Measurements from ENCODE around the gene POLR3H. TPM values are rescaled to one million over a fixed set of nuclear protein-coding genes. Genes with fewer than 3 reads are reported as not detected.
A peak's percentile ranks its signal among the peaks of the same experiment; 100 is the strongest.

POLR3H gene
- total RNA-seq, 2 donors from 2014 or later, result 11.4 to 12.0 TPM

GRCh38 chr22:41524251-41524661 lies 20.0 kb downstream of the POLR3H start:
- DNase-seq (ENCODE audit: low spot score), result peak; percentile 85
- peak overlapping the region; percentile 85 to 87 for H3K27ac ChIP-seq
- no peak overlapping the region for H3K4me3 ChIP-seq
- TF ChIP-seq, protein P1, sequence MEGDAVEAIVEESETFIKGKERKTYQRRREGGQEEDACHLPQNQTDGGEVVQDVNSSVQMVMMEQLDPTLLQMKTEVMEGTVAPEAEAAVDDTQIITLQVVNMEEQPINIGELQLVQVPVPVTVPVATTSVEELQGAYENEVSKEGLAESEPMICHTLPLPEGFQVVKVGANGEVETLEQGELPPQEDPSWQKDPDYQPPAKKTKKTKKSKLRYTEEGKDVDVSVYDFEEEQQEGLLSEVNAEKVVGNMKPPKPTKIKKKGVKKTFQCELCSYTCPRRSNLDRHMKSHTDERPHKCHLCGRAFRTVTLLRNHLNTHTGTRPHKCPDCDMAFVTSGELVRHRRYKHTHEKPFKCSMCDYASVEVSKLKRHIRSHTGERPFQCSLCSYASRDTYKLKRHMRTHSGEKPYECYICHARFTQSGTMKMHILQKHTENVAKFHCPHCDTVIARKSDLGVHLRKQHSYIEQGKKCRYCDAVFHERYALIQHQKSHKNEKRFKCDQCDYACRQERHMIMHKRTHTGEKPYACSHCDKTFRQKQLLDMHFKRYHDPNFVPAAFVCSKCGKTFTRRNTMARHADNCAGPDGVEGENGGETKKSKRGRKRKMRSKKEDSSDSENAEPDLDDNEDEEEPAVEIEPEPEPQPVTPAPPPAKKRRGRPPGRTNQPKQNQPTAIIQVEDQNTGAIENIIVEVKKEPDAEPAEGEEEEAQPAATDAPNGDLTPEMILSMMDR (IDR thresholded peaks at IDR 0.05), result no peak
- H3K27me3 ChIP-seq, result no peaks in the 10 kb centered on the region
- H3K36me3 ChIP-seq, result peaks cover 85% of the 10 kb centered on the region
- peaks cover 0 to 42% of the 10 kb centered on the region in 2 donors for H3K4me1 ChIP-seq
- H3K9me3 ChIP-seq, result no peaks in the 10 kb centered on the region

- Histone ChIP-seq H3K4me1 (peaks cover 0 to 42% of the 10 kb centered on the region in 2 donors), H3K27ac (peak overlapping the region; percentile 85 to 87), H3K27me3 (no peaks in the 10 kb centered on the region), H3K36me3 (peaks cover 85% of the 10 kb centered on the region), H3K9me3 (no peaks in the 10 kb centered on the region), H3K4me3 (no peak overlapping the region)
- TF ChIP-seq, protein P1 (IDR thresholded peaks at IDR 0.05), result no peak
- DNase-seq (ENCODE audit: low spot score), result no peak
Observed at GRCh38 chr22:41523464-41524221, 20.6 kb downstream of the POLR3H start.

DNA sequence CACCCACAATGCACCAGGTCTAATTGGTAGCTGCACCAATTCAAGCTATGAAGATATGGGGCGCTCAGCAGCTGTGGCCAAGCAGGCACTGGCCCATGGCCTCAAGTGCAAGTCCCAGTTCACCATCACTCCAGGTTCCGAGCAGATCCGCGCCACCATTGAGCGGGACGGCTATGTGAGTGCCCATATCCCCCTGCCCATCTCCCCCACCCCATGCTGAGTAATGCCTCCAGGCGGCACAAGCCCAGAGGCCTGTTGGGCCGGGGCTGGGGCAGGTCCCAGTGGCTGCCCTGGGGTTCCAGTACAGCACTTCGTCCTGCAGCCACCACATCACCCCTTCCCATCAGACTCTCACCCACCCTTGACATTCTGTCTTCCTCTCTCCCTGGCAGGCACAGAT lies 21.5 kb downstream of the POLR3H start:
- Histone ChIP-seq H3K27me3 (no peaks in the 10 kb centered on the region), H3K4me1 (peaks cover 0 to 47% of the 10 kb centered on the region in 2 donors), H3K36me3 (peaks cover 84% of the 10 kb centered on the region), H3K27ac (peak overlapping the region; percentile 85 to 87), H3K9me3 (no peaks in the 10 kb centered on the region), H3K4me3 (no peak overlapping the region)
- DNase-seq (ENCODE audit: low spot score), result no peak
- TF ChIP-seq, protein P1 (IDR thresholded peaks at IDR 0.05), result no peak

GRCh38 chr22:41521126-41521525 lies 23.1 kb downstream of the POLR3H start:
- Histone ChIP-seq H3K36me3 (peaks cover 82% of the 10 kb centered on the region), H3K4me3 (no peak overlapping the region), H3K9me3 (no peaks in the 10 kb centered on the region), H3K27me3 (no peaks in the 10 kb centered on the region), H3K27ac (peak overlapping the region in 1 of 2 donors; percentile 31), H3K4me1 (peaks cover 0 to 54% of the 10 kb centered on the region in 2 donors)
- TF ChIP-seq, protein P1 (IDR thresholded peaks at IDR 0.05), result no peak
- DNase-seq (ENCODE audit: low spot score), result no peak

- Histone ChIP-seq H3K4me3 (no peak overlapping the region), H3K27ac (peak overlapping the region; percentile 41 to 78), H3K9me3 (no peaks in the 10 kb centered on the region), H3K36me3 (peaks cover 86% of the 10 kb centered on the region), H3K4me1 (peaks cover 0 to 28% of the 10 kb centered on the region in 2 donors), H3K27me3 (no peaks in the 10 kb centered on the region)
- TF ChIP-seq, protein P1 (IDR thresholded peaks at IDR 0.05), result peak in 1 of 2 donors; percentile 23
- DNase-seq (ENCODE audit: low spot score), result no peak
Observed at GRCh38 chr22:41518048-41518347, 26.3 kb downstream of the POLR3H start.
